ENCODE results near the gene ZNF423. TPM values are rescaled to one million over a fixed set of nuclear protein-coding genes. Genes with fewer than 3 reads are reported as not detected.

ZNF423 gene
- polyA plus RNA-seq, 1 donor from 2014 or later = 4.5 TPM

DNA sequence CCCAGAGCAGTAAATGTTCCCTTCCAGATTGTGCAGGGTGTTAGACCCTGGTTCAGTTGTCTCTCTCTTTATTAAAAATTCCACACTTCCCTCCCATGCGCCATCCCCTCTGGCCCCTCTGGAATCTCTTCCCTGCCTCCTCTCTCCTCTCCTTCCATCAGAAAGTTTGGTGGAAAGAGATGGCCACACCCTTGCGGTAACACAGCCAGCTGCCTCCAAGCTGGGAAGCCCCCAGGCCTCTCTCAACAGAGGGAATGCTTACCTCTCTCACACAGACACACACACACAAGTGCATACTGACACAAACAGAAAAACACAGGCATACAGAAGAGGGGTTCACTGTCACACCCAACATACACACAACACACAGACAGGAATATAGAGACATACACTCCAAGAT lies 261.8 kb downstream of the ZNF423 start:
- H3K9ac ChIP-seq (ENCODE audit: low read length) = no peak overlapping the region
- H3K27ac ChIP-seq (ENCODE audit: low read length) = no peak overlapping the region

DNA sequence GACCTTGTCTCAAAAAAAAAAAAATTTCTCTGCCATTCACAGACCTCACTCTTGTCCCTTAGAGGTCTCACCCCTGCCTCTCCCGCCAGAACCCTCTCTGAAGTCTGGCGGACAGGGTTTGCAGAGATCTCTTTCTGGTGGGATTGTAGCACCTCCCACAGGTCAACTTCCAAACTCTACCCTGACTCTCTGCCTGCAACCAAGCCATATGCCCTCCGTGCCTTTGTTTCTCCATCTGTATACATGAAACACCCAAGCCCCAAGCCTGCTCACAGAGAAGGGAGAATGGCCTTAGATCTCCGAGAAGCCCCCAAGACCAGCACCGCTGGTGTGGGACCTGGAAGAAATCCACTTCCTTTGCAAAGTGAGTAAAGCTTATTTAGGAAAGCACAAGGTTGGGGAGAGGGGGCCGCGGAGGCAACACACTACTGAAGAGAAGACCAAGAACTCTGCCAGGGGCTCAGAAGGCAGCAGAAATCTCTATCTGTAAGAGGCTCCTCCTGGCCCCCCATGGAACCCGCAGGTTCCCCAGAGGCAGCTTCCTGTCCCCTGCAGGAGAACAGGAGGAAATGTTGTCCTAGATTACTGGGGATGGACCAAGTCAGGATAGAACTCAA lies 262.4 kb downstream of the ZNF423 start:
- Histone ChIP-seq H3K36me3 (ENCODE audit: insufficient read depth, low read length) (no peaks in the 10 kb centered on the region), H4K20me1 (ENCODE audit: insufficient read depth) (no peaks in the 10 kb centered on the region), H3K9ac (ENCODE audit: low read length) (no peak overlapping the region), H3K4me3 (ENCODE audit: low read length) (no peak overlapping the region), H3K27me3 (ENCODE audit: insufficient read depth, low read depth, low read length) (no peaks in the 10 kb centered on the region), H2AFZ (ENCODE audit: low read depth, low read length) (no peak overlapping the region), H3K9me2 (ENCODE audit: insufficient read depth, low read length) (no peaks in the 10 kb centered on the region), H3K4me2 (ENCODE audit: low read length) (no peak overlapping the region), H3F3A (ENCODE audit: insufficient read depth, low read length, poor library complexity, severe bottlenecking) (no peaks in the 10 kb centered on the region), H3K79me2 (replicated peaks; ENCODE audit: insufficient read depth, low read length) (peaks cover 7% of the 10 kb centered on the region), H3K27ac (ENCODE audit: low read length) (no peak overlapping the region), H3K9me3 (ENCODE audit: low read length) (no peaks in the 10 kb centered on the region)
- TF ChIP-seq RAD21 (conservative IDR thresholded peaks at IDR 0.05) (no peak), EZH2 (IDR thresholded peaks at IDR 0.05; ENCODE audit: borderline replicate concordance, insufficient read depth, low read length, poor library complexity, severe bottlenecking) (no peak), TAF1 (IDR thresholded peaks at IDR 0.05; ENCODE audit: low read depth) (no peak), MXI1 (conservative IDR thresholded peaks at IDR 0.05; ENCODE audit: poor library complexity, severe bottlenecking) (no peak), POLR2AphosphoS5 (IDR thresholded peaks at IDR 0.05) (no peak), EP300 (conservative IDR thresholded peaks at IDR 0.05; ENCODE audit: poor library complexity, severe bottlenecking) (no peak), SMC3 (conservative IDR thresholded peaks at IDR 0.05; ENCODE audit: poor library complexity) (no peak)
- TF ChIP-seq, protein P1, sequence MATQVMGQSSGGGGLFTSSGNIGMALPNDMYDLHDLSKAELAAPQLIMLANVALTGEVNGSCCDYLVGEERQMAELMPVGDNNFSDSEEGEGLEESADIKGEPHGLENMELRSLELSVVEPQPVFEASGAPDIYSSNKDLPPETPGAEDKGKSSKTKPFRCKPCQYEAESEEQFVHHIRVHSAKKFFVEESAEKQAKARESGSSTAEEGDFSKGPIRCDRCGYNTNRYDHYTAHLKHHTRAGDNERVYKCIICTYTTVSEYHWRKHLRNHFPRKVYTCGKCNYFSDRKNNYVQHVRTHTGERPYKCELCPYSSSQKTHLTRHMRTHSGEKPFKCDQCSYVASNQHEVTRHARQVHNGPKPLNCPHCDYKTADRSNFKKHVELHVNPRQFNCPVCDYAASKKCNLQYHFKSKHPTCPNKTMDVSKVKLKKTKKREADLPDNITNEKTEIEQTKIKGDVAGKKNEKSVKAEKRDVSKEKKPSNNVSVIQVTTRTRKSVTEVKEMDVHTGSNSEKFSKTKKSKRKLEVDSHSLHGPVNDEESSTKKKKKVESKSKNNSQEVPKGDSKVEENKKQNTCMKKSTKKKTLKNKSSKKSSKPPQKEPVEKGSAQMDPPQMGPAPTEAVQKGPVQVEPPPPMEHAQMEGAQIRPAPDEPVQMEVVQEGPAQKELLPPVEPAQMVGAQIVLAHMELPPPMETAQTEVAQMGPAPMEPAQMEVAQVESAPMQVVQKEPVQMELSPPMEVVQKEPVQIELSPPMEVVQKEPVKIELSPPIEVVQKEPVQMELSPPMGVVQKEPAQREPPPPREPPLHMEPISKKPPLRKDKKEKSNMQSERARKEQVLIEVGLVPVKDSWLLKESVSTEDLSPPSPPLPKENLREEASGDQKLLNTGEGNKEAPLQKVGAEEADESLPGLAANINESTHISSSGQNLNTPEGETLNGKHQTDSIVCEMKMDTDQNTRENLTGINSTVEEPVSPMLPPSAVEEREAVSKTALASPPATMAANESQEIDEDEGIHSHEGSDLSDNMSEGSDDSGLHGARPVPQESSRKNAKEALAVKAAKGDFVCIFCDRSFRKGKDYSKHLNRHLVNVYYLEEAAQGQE (IDR thresholded peaks at IDR 0.05; ENCODE audit: borderline replicate concordance) = no peak
- TF ChIP-seq, protein P2, sequence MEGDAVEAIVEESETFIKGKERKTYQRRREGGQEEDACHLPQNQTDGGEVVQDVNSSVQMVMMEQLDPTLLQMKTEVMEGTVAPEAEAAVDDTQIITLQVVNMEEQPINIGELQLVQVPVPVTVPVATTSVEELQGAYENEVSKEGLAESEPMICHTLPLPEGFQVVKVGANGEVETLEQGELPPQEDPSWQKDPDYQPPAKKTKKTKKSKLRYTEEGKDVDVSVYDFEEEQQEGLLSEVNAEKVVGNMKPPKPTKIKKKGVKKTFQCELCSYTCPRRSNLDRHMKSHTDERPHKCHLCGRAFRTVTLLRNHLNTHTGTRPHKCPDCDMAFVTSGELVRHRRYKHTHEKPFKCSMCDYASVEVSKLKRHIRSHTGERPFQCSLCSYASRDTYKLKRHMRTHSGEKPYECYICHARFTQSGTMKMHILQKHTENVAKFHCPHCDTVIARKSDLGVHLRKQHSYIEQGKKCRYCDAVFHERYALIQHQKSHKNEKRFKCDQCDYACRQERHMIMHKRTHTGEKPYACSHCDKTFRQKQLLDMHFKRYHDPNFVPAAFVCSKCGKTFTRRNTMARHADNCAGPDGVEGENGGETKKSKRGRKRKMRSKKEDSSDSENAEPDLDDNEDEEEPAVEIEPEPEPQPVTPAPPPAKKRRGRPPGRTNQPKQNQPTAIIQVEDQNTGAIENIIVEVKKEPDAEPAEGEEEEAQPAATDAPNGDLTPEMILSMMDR (IDR thresholded peaks at IDR 0.05; ENCODE audit: poor library complexity, severe bottlenecking) = no peak

More for the DNA sequence above, 261.8 kb downstream of the ZNF423 start:
- no peaks in the 10 kb centered on the region for H3K9me3 ChIP-seq (ENCODE audit: low read length)
- no peak overlapping the region for H3K4me2 ChIP-seq (ENCODE audit: low read length)
- no peaks in the 10 kb centered on the region for H3K36me3 ChIP-seq (ENCODE audit: insufficient read depth, low read length)
- no peak for TF ChIP-seq EP300 (conservative IDR thresholded peaks at IDR 0.05; ENCODE audit: poor library complexity, severe bottlenecking)
- TF ChIP-seq, protein P2 (IDR thresholded peaks at IDR 0.05; ENCODE audit: poor library complexity, severe bottlenecking) = no peak
- TF ChIP-seq TAF1 (IDR thresholded peaks at IDR 0.05; ENCODE audit: low read depth) = no peak
- TF ChIP-seq, protein P1 (IDR thresholded peaks at IDR 0.05; ENCODE audit: borderline replicate concordance) = no peak
- no peak for TF ChIP-seq SMC3 (conservative IDR thresholded peaks at IDR 0.05; ENCODE audit: poor library complexity)
- TF ChIP-seq RAD21 (conservative IDR thresholded peaks at IDR 0.05) = no peak
- TF ChIP-seq POLR2AphosphoS5 (IDR thresholded peaks at IDR 0.05) = no peak
- no peak for TF ChIP-seq EZH2 (IDR thresholded peaks at IDR 0.05; ENCODE audit: borderline replicate concordance, insufficient read depth, low read length, poor library complexity, severe bottlenecking)
- no peak for TF ChIP-seq MXI1 (conservative IDR thresholded peaks at IDR 0.05; ENCODE audit: poor library complexity, severe bottlenecking)
- no peak overlapping the region for H2AFZ ChIP-seq (ENCODE audit: low read depth, low read length)
- no peaks in the 10 kb centered on the region for H4K20me1 ChIP-seq (ENCODE audit: insufficient read depth)
- no peaks in the 10 kb centered on the region for H3K9me2 ChIP-seq (ENCODE audit: insufficient read depth, low read length)
- peaks cover 7% of the 10 kb centered on the region for H3K79me2 ChIP-seq (replicated peaks; ENCODE audit: insufficient read depth, low read length)
- H3K4me3 ChIP-seq (ENCODE audit: low read length) = no peak overlapping the region
- no peaks in the 10 kb centered on the region for H3K27me3 ChIP-seq (ENCODE audit: insufficient read depth, low read depth, low read length)
- no peaks in the 10 kb centered on the region for H3F3A ChIP-seq (ENCODE audit: insufficient read depth, low read length, poor library complexity, severe bottlenecking)
